Right atrium auricular region (tissue), 2 donors: Measurements from ENCODE around the gene RASGRF1. TPM values are rescaled to one million over a fixed set of nuclear protein-coding genes. Genes with fewer than 3 reads are reported as not detected.

ENCODE experiments used
- DNase-seq: peaks from one replicate; pipeline ENCODE4 v3.0.0-alpha.2; 2019; ENCODE audit warnings: low spot score
- H3K27ac ChIP-seq, 2 donors: fragments of 200-600 bp; sonication (generic); 1 replicate in 1 of 2; 2 replicates in 1 of 2; pipeline ENCODE4 v1.5.1; 2016 to 2019
- H3K27me3 ChIP-seq, 2 donors: fragments of 200-600 bp; sonication (generic); one replicate each; pipeline versions ENCODE4 v1.5.1 to v1.6.0; 2017 to 2019
- H3K36me3 ChIP-seq: fragments of 200-600 bp; sonication (generic); one replicate; pipeline ENCODE4 v1.5.1; 2016
- H3K4me1 ChIP-seq, 2 donors: fragments of 200-600 bp; sonication (generic); one replicate each; pipeline versions ENCODE4 v1.5.1 to v1.6.0; 2017 to 2019
- H3K4me3 ChIP-seq, 2 donors: fragments of 200-600 bp; sonication (generic); 1 replicate in 1 of 2; 2 replicates in 1 of 2; pipeline ENCODE4 v1.5.1; 2017 to 2019; ENCODE audit warnings: mild to moderate bottlenecking in 1 of 2, moderate library complexity in 1 of 2
- H3K9me3 ChIP-seq, 2 donors: fragments of 200-600 bp; sonication (generic); one replicate each; pipeline ENCODE4 v1.5.1; 2019
- CTCF ChIP-seq, 2 donors: fragments of 200-600 bp; sonication (generic); IDR thresholded peaks; one replicate each; pipeline ENCODE4 v1.5.1; 2019; ENCODE audit warnings: antibody characterized with exemption in 2 of 2
- total RNA-seq, 2 donors: library from RNA; depleted of rRNA; stranded (reverse); fragments of >200 nt; gene quantifications; one replicate each; pipeline ENCODE4 v1.1.0, GENCODE V29; 2016

RASGRF1 gene
- total RNA-seq, 2 donors from 2014 or later, result 1.0 TPM; not detected in 1

- no peaks in the 10 kb centered on the region for H3K36me3 ChIP-seq
- H3K9me3 ChIP-seq, result no peaks in the 10 kb centered on the region
- H3K27ac ChIP-seq, result no peak overlapping the region
- H3K4me3 ChIP-seq, result no peak overlapping the region
- DNase-seq, result no peak
- TF ChIP-seq CTCF (IDR thresholded peaks at IDR 0.05), result no peak
- no peaks in the 10 kb centered on the region for H3K27me3 ChIP-seq
- no peaks in the 10 kb centered on the region for H3K4me1 ChIP-seq
These were observed 25.2 kb downstream of the RASGRF1 start for GRCh38 chr15:79065361-79065705.

GRCh38 chr15:79064496-79064895 is 26.1 kb downstream of the RASGRF1 start:
- H3K27ac ChIP-seq, result no peak overlapping the region
- no peaks in the 10 kb centered on the region for H3K27me3 ChIP-seq
- H3K4me3 ChIP-seq, result no peak overlapping the region
- H3K9me3 ChIP-seq, result no peaks in the 10 kb centered on the region
- H3K4me1 ChIP-seq, result no peaks in the 10 kb centered on the region
- no peak for TF ChIP-seq CTCF (IDR thresholded peaks at IDR 0.05)
- H3K36me3 ChIP-seq, result no peaks in the 10 kb centered on the region
- no peak for DNase-seq

- Histone ChIP-seq H3K27ac (no peak overlapping the region), H3K4me1 (no peaks in the 10 kb centered on the region), H3K4me3 (no peak overlapping the region), H3K9me3 (no peaks in the 10 kb centered on the region), H3K36me3 (no peaks in the 10 kb centered on the region), H3K27me3 (no peaks in the 10 kb centered on the region)
- DNase-seq, result no peak
- TF ChIP-seq CTCF (IDR thresholded peaks at IDR 0.05), result no peak
These were observed 30.4 kb downstream of the RASGRF1 start for GRCh38 chr15:79060175-79060574.

- no peak overlapping the region for H3K27ac ChIP-seq
- H3K27me3 ChIP-seq, result no peaks in the 10 kb centered on the region
- no peak for DNase-seq
- no peaks in the 10 kb centered on the region for H3K9me3 ChIP-seq
- TF ChIP-seq CTCF (IDR thresholded peaks at IDR 0.05), result no peak
- no peaks in the 10 kb centered on the region for H3K36me3 ChIP-seq
- no peaks in the 10 kb centered on the region for H3K4me1 ChIP-seq
- no peak overlapping the region for H3K4me3 ChIP-seq
These were observed 31.5 kb downstream of the RASGRF1 start for GRCh38 chr15:79059081-79059572.

- Histone ChIP-seq H3K27me3 (no peaks in the 10 kb centered on the region), H3K9me3 (no peaks in the 10 kb centered on the region), H3K27ac (no peak overlapping the region), H3K4me3 (no peak overlapping the region), H3K36me3 (no peaks in the 10 kb centered on the region), H3K4me1 (no peaks in the 10 kb centered on the region)
- no peak for TF ChIP-seq CTCF (IDR thresholded peaks at IDR 0.05)
- DNase-seq, result no peak
These were observed 32.2 kb downstream of the RASGRF1 start for GRCh38 chr15:79058260-79058850.

- Histone ChIP-seq H3K4me1 (no peaks in the 10 kb centered on the region), H3K36me3 (no peaks in the 10 kb centered on the region), H3K9me3 (no peaks in the 10 kb centered on the region), H3K4me3 (no peak overlapping the region), H3K27me3 (no peaks in the 10 kb centered on the region), H3K27ac (no peak overlapping the region)
- no peak for DNase-seq
- no peak for TF ChIP-seq CTCF (IDR thresholded peaks at IDR 0.05)
These were observed 33.5 kb downstream of the RASGRF1 start for GRCh38 chr15:79057050-79057449.
